ENCODE results near the gene IYD.

Gene IYD

DNA sequence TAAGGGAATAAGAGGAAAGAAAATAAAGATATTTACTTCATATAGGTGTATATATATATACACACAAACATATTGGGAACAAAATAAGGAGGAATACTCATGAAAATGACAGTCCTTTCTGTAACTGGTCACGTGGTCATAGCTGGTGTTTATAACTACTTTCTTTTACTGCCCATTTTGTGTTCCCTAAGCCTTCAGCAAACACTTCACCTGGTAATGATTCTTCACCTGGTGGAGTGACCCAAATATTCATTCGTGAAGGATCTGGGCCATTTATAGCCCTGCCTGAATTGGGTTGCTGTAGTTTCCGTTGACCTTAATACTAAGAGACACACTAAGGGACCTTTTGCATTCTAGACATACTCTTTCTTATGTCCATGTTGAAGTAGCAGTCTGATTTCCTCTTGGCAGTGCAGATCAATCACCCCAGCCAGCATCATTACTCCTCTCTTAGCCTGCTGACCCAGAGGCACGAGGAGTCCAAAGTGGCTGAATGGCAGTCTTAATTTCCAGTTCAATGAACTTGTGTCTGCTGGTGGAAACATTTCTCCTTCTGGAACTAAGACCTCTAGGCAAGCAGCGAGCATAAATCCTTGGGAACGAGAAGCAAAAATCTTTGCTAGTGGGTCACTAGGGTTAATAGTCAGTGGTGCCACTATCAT lies 39.9 kb upstream of the IYD start:
- Histone ChIP-seq H3K4me1 (ENCODE audit: control insufficient read depth, insufficient read depth, low read length) (no peaks in the 10 kb centered on the region), H3K36me3 (ENCODE audit: control insufficient read depth in 2 of 2, insufficient read depth in 1 of 2, low read length in 2 of 2) (no peaks in the 10 kb centered on the region), H3K4me3 (ENCODE audit: low read depth, low read length) (no peak overlapping the region), H3K9me3 (ENCODE audit: control insufficient read depth, insufficient read depth, low read depth, low read length) (no peaks in the 10 kb centered on the region), H3K27ac (ENCODE audit: extremely low read depth, low read depth, low read length) (no peak overlapping the region)
- ChIA-PET POLR2A (no interaction called here), CTCF (interaction anchor here (1.3 kb wide), 1 partner anchor 248 kb away, joined by 3 read pairs; no protein-coding TSS in a partner anchor)
- TF ChIP-seq KLF9 (tag by site-specific recombination; IDR thresholded peaks at IDR 0.05; ENCODE audit: low read depth) (no peak), ZNF18 (tag by site-specific recombination; IDR thresholded peaks at IDR 0.05) (no peak), MYNN (tag by site-specific recombination; IDR thresholded peaks at IDR 0.05; ENCODE audit: borderline replicate concordance) (no peak), BCL11B (tag by site-specific recombination; IDR thresholded peaks at IDR 0.05; ENCODE audit: low read depth) (no peak), GLI4 (tag by site-specific recombination; IDR thresholded peaks at IDR 0.05) (no peak), SP7 (tag by site-specific recombination; IDR thresholded peaks at IDR 0.05) (no peak), ZNF391 (tag by site-specific recombination; IDR thresholded peaks at IDR 0.05; ENCODE audit: borderline replicate concordance, low read depth) (no peak), REPIN1 (tag by site-specific recombination; IDR thresholded peaks at IDR 0.05; ENCODE audit: low read depth) (no peak), ZNF48 (tag by site-specific recombination; IDR thresholded peaks at IDR 0.05) (no peak), SCRT2 (tag by site-specific recombination; IDR thresholded peaks at IDR 0.05) (no peak), ZFHX2 (tag by site-specific recombination; conservative IDR thresholded peaks at IDR 0.05) (no peak), ZNF624 (tag by site-specific recombination; IDR thresholded peaks at IDR 0.05) (no peak), ZNF629 (tag by site-specific recombination; IDR thresholded peaks at IDR 0.05) (no peak)
- TF ChIP-seq, protein P1, sequence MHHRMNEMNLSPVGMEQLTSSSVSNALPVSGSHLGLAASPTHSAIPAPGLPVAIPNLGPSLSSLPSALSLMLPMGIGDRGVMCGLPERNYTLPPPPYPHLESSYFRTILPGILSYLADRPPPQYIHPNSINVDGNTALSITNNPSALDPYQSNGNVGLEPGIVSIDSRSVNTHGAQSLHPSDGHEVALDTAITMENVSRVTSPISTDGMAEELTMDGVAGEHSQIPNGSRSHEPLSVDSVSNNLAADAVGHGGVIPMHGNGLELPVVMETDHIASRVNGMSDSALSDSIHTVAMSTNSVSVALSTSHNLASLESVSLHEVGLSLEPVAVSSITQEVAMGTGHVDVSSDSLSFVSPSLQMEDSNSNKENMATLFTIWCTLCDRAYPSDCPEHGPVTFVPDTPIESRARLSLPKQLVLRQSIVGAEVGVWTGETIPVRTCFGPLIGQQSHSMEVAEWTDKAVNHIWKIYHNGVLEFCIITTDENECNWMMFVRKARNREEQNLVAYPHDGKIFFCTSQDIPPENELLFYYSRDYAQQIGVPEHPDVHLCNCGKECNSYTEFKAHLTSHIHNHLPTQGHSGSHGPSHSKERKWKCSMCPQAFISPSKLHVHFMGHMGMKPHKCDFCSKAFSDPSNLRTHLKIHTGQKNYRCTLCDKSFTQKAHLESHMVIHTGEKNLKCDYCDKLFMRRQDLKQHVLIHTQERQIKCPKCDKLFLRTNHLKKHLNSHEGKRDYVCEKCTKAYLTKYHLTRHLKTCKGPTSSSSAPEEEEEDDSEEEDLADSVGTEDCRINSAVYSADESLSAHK (tag by site-specific recombination; IDR thresholded peaks at IDR 0.05), result no peak

GRCh38 chr6:150331344-150331743 lies 37.5 kb upstream of the IYD start:
- TF ChIP-seq ZNF157 (tag by site-specific recombination; IDR thresholded peaks at IDR 0.05) (peak; percentile 94), MEIS1 (CRISPR knock-in tag; IDR thresholded peaks at IDR 0.05; ENCODE audit: borderline replicate concordance) (no peak)
- no peak overlapping the region for H3K27ac ChIP-seq (ENCODE audit: extremely low read depth, low read depth, low read length)
- ChIA-PET POLR2A (interaction anchor here (0.9 kb wide), 1 partner anchor 154 kb away, joined by 3 read pairs; no protein-coding TSS in a partner anchor), CTCF (interaction anchor here (1.5 kb wide), 1 partner anchor 13 kb away, joined by 8 read pairs; no protein-coding TSS in a partner anchor)
- no peak overlapping the region for H3K4me3 ChIP-seq (ENCODE audit: low read depth, low read length)
- H3K4me1 ChIP-seq (ENCODE audit: control insufficient read depth, insufficient read depth, low read length), result peaks cover under 1% of the 10 kb centered on the region; the same call in 1 of the 2 replicates
- no peaks in the 10 kb centered on the region for H3K36me3 ChIP-seq (ENCODE audit: control insufficient read depth in 2 of 2, insufficient read depth in 1 of 2, low read length in 2 of 2)
- H3K9me3 ChIP-seq (ENCODE audit: control insufficient read depth, insufficient read depth, low read depth, low read length), result no peaks in the 10 kb centered on the region

- Histone ChIP-seq H3K36me3 (ENCODE audit: control insufficient read depth in 2 of 2, insufficient read depth in 1 of 2, low read length in 2 of 2) (no peaks in the 10 kb centered on the region), H3K4me1 (ENCODE audit: control insufficient read depth, insufficient read depth, low read length) (peaks cover 2% of the 10 kb centered on the region; the same call in 1 of the 2 replicates), H3K9me3 (ENCODE audit: control insufficient read depth, insufficient read depth, low read depth, low read length) (no peaks in the 10 kb centered on the region), H3K4me3 (ENCODE audit: low read depth, low read length) (no peak overlapping the region), H3K27ac (ENCODE audit: extremely low read depth, low read depth, low read length) (no peak overlapping the region)
- CTCF ChIA-PET, result no interaction called here
- POLR2A ChIA-PET, result no interaction called here
- TF ChIP-seq, protein P2, sequence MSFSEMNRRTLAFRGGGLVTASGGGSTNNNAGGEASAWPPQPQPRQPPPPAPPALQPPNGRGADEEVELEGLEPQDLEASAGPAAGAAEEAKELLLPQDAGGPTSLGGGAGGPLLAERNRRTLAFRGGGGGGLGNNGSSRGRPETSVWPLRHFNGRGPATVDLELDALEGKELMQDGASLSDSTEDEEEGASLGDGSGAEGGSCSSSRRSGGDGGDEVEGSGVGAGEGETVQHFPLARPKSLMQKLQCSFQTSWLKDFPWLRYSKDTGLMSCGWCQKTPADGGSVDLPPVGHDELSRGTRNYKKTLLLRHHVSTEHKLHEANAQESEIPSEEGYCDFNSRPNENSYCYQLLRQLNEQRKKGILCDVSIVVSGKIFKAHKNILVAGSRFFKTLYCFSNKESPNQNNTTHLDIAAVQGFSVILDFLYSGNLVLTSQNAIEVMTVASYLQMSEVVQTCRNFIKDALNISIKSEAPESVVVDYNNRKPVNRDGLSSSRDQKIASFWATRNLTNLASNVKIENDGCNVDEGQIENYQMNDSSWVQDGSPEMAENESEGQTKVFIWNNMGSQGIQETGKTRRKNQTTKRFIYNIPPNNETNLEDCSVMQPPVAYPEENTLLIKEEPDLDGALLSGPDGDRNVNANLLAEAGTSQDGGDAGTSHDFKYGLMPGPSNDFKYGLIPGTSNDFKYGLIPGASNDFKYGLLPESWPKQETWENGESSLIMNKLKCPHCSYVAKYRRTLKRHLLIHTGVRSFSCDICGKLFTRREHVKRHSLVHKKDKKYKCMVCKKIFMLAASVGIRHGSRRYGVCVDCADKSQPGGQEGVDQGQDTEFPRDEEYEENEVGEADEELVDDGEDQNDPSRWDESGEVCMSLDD (tag by site-specific recombination; IDR thresholded peaks at IDR 0.05), result 0 out of 2 replicates have a peak, but pooled peaks have one; percentile 36
- peak; percentile 71 for TF ChIP-seq KLF9 (tag by site-specific recombination; IDR thresholded peaks at IDR 0.05; ENCODE audit: low read depth)
- 0 out of 2 replicates have a peak, but pooled peaks have one; percentile 28 for TF ChIP-seq ZNF621 (tag by site-specific recombination; IDR thresholded peaks at IDR 0.05)
- 0 out of 2 replicates have a peak, but pooled peaks have one; percentile 25 for TF ChIP-seq YY2 (tag by site-specific recombination; IDR thresholded peaks at IDR 0.05)
- TF ChIP-seq HOXD13 (CRISPR knock-in tag; IDR thresholded peaks at IDR 0.05; ENCODE audit: borderline replicate concordance), result peak; percentile 26; the same call in 1 of the 2 replicates
- TF ChIP-seq ZBTB26 (tag by site-specific recombination; optimal IDR thresholded peaks at IDR 0.05), result peak; percentile 31
- TF ChIP-seq ZNF530 (tag by site-specific recombination; IDR thresholded peaks at IDR 0.05; ENCODE audit: low read depth), result no peak
These were observed 35.8 kb upstream of the IYD start for GRCh38 chr6:150332939-150333584.

Data from HEK293 (cell line).